Inferior parietal cortex (tissue), 1 donor: ENCODE data around the gene PDLIM4.

Experiments used
- DNase-seq: peaks from one replicate; pipeline ENCODE4 v3.0.0-alpha.2; 2016; ENCODE audit errors: extremely low spot score

Gene PDLIM4

DNA sequence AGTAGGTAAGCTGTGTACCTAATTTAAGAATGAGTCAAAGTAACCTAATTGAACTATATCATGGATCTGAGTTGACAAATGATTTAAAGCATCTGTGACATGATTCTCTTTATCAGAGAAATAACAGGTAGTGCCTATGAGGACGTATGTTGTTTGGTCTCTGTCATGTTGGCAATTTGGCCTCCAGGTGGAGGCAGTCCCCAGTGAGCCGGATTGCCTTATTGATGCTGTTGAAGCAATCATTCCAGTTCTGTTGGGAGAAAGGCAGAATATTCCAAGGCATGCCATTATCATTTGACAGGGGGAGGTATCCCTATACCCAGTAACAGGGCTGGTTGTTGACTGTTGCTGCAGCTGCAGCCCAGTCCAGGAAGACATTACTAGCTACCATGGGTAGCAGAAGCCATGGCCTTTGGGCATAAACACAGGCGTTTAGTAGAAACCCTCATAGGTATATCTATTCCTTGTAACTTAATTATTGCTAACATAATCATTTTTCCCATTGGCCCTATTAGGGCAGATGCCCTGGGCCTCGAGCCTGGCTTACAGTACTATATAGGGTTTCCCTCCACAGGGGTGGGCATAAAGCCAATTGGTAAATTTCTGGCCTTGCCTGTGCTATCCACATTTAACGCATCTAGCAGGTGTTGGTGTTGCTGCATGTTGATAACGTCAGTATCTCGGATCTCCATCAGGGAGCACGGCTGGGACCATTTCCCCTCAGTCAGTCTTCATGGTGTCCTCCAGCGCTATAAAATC, 24.5 kb downstream of the PDLIM4 start:
- DNase-seq: no peak

DNA sequence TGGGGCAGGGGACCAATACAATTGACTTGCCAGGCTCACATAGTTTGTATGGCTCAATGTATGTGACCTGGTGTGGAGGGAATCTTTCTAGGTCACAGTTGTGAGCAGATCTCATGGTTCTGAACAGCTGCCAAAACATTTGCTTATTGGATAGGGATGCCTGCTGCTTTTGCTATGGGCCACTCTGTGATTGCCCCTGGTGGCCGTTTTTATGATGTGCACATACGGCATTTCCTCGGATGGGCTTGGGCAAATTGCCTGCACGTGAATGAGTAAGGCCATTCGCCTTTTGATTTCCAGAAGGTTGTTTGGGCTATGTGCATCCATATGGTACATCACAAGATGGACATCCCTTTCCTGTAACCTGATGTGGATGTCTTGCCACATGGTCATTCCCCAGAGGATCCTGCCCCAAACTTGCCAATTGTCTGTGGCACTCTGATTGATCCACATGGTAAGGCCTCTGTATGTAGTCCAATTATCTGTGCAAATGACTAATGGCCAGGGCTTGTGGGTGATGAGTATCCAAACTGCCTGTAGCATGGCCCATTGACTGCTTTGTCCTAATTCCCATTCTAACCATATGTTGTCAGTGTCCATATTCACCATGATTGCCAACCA, 26.0 kb downstream of the PDLIM4 start:
- DNase-seq: no peak

DNA sequence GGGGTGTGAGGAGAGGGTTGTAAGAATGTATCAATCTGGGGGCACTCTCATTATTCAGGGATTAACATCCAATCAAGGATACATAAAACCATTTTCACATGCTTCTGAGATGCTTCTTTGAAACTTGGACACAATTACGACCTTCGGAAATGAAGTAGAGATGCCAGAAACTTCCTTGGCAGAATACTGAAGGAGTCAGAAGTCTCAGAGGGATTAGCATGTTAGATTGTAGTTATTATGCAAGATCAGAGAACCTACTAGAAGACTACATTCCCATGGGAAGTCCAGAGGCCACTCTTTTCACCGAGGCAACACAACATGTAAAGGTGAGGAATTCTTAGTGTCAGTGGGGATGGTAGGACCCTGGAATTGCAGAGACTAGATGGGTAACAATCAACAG, 31.6 kb downstream of the PDLIM4 start:
- no peak for DNase-seq

DNA sequence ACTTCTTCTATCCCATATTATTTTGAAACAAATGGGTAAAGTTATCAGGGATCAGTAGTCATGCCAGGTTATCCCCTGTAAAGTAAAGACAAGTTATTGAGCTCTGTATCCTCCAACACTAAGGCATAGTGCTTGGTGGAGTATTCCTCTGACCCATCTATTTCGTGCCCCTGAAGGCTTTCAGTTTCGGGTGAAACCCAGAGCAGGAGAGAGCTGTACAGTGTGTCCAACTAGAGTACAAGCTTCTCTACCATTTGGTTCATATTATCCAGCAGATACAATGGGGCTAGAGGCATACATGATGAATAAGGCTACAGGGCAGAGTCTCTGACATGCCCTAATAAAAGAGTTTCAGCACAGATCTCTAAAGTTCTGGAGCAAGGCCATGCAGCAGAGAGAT, 33.5 kb downstream of the PDLIM4 start:
- DNase-seq: no peak

DNA sequence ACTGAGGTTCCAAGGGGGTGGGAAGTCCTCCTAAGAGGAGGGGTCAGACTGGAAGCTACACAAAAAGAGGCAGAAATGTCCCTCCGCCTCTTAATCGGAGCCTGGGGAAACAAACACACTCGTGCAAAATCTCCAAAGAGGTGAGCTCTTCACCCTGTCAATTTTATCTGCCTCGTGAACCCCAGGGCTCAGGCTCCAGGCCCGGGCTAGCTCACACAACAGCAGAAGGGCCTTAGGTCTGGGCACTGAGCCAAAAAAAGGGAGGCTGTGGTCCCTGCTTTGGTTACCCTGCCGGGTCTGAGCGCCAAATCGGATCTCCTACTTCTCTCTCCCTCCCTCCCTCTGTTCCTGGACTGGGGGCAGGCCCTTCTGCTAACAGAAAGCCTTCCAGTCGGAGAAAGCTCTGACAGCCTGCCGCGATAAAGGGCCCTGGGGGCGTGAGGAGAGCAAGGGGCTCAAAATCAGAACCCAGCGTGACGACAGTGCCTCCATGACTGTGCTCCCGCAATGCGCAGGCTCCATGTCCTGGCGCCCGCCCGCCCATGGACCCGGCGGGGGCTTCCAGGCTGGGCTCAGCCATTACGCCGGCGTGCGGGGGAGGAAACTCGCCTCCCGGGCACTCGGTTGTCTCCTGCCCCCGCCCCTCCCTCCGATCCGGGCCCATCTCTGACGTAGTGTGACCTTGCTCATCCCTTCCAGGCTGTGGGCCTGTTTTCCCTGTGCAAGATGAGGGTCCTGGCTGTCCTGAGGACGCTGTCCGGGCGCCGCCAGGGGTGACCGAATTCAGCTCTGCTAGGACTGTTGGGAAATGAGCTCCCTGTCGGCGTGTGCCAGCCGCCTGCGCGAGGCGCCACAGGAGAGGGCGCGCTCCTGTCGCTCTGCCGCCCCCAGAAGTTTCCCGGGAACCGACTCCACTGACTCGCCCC, 35.8 kb downstream of the PDLIM4 start:
- peak; percentile 76 for DNase-seq

DNA sequence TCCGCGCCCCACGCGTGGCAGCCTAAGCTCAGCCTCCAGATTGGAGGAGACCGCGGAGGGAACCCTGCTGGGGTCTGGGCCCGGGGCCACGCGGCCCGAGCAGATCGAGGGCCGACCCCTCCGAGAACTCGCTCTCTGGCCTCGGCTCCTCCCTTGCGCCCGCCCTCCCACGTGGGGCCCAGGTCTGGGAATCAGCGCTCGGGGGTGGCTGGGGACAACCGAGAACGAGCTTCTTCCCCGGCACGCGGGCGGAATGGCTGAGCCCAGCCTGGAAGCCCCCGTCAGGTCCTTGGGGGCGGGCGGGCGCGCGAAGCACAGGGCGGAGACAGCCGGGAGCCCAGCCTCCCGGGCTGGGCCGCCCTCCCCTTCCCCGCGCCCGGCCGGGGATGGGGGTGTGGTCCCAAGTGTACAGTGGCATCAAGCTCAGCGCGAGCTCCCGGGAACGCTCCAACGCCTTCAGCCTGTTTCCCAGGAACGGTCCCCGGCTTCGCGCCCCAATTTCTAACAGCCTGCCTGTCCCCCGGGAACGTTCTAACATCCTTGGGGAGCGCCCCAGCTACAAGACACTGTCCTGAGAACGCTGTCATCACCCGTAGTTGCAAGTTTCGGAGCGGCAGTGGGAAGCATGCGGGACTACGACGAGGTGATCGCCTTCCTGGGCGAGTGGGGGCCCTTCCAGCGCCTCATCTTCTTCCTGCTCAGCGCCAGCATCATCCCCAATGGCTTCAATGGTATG, 36.7 kb downstream of the PDLIM4 start, which contains the start of gene SLC22A4:
SLC22A4 (plus strand) TSS at position 403 of the 736 bp plus-strand sequence; CDS start at position 626, 223 bp downstream.
- peak; percentile 82 for DNase-seq

DNA sequence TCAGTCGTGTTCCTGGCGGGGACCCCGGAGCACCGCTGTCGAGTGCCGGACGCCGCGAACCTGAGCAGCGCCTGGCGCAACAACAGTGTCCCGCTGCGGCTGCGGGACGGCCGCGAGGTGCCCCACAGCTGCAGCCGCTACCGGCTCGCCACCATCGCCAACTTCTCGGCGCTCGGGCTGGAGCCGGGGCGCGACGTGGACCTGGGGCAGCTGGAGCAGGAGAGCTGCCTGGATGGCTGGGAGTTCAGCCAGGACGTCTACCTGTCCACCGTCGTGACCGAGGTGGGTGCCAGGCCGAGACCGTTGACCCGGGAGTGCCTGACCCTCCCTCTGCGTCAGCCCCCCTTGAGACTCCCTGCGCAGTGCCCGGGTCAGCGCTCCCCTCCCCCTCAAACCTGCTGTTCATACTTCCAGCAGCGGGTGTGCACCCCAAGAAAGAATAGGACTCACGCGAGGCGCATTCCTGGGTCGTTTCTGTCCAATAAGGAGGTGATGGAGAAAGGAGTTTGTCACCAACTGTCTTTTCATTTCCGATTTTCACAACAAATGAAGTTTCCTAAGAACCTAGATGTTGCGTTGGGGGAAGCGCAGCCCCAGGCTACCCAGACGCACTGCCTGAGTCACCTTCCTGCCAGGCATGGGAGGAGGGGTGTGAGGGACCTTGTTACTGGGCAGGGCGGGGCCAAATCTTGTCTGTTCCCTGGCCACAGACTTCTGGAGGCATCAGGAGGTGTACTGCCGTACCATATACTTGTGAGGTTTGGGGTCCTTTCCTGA, 37.4 kb downstream of the PDLIM4 start:
- no peak for DNase-seq

DNA sequence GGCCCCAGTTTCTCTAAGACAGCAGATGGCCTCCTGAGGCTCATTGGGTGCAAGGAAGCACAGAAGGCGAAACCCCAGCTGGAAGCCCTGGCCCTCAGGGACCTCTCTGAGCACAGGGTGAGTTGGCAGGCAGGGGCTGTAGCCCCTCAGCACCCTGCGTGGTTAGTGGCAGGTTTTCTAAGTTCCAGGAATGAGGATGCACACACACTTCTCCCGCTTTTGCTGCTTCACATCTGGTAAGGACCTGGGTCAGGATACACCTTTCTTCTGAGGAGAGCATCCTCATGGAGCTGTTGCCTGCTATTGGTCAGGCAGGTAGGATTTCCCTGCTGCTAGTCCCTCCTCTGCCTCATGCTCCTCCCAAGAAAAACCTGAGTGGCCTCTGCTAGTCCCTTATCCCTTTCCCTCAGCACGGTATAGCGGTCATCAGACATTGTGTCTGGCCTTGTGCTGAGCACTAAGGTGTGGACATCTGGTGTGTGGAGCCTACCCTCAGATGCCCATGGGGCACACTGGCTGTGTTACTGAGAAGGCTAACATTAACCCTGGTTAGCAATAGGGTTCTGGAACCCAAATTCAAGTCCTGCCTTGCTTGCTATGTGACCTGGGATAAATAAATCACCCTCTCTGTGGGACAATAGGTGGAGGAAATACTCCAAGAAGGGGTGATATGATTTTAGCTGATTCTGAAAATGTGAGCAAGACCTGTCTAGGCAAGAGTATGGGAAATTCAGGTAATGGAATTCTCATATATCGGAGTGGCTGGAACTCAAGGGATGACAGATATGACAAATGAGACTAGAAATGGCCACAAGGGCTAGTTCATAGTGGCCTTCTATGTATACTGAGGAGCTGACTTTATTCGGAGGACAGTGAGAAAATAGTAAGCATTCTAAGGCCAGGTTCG, 38.3 kb downstream of the PDLIM4 start:
- DNase-seq: no peak

DNA sequence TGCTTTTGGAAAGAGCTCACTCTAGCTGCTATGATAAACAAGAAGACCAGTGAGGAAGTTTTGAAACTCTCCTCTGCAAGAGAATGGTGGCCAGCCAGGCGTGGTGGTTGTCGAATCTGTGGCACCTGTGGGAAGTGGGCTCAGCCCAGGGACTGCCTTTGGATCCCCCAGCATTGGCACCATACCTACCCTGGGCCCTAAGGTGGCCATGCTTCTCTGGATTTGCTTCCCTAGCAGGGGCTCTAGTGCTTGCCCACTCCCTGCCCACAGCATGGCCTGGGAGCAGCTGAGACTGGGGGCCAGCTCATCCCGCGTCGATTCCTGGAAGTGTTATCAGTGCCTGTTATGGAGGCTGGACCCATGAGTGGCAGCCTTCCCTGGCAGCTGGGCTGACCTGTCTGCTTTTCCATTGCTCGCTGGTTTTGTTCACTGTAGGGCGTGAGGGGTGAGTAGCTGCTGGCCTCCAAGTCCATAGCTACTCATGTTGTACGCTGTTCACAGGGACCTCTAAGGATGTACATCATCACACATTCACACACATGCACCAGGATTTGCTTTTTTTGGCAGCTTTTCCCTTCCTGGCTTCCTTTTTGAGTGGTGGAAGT, 39.0 kb downstream of the PDLIM4 start:
- DNase-seq: no peak

DNA sequence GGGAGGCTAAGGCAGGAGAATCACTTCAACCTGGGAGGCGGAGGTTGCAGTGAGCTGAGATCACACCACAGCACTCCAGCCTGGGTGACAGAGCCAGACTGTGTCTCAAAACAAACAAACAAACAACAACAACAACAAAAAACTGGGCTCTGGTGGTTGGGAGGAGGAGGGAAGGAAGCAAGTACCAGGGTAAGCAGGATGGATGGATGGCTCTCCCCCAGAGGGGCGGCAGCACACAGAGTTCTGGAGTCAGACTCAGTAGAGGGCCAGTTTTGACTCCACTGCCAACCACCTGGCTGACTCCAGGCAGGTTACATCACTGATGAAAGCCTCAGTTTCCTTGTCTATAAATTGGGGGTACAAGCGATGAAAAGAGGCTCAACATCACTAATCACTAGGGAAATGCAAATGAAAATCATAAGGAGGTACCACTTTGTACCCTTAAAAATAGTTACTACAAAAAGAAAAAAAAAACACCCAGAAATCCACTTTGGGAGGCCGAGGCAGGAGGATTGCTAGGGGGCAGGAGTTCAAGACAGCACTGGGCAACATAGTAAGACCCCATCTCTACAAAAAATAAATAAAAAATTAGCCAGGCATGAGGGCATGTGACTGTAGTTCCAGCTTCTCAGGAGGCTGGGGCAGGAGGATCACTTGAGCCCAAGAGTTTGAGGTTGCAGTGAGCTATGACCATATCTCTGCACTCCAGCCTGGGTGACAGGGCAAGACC, 39.9 kb downstream of the PDLIM4 start:
- DNase-seq: no peak

DNA sequence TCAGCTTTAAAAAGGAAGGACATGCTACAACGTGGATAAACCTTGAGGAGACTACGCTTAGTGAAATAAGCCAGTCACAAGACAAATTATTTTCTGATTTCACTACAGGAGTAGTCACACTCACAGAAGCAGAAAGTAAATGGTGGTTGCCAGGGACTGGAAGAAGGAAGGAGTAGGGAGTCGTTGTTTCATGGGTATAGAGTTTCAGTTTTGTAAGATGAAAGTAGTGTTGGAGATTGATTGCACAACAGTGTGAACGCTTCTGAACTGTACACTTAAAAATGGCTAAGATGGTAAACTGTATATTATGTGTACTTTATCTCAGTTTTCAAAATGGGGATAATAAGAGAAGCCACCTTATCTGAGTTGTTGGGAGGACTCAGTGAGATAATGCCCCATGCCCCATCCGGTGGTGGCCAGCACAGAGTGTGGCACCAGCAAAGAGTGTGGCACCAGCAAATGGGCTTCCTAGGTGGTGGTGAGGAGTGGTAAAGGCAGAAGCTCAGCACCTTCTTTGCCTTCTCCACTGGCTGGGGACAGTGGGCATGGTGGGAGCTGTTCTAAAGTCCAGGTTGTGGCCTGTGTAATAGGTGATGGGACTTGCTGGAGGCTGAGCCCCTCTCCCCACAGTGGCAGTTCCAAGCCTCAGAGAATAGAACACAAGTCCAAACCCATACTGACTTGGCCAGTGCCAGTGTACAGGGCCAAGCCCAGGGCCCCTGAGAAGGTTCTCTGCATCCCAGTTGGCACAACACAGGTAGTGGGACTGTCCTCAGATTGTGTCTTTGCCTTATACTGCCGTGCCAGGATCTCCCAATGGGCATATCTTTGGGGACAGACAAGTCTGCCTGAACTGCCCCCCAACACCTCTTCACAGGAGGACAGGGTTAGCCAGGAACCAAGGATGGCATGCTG, 41.1 kb downstream of the PDLIM4 start:
- no peak for DNase-seq

DNA sequence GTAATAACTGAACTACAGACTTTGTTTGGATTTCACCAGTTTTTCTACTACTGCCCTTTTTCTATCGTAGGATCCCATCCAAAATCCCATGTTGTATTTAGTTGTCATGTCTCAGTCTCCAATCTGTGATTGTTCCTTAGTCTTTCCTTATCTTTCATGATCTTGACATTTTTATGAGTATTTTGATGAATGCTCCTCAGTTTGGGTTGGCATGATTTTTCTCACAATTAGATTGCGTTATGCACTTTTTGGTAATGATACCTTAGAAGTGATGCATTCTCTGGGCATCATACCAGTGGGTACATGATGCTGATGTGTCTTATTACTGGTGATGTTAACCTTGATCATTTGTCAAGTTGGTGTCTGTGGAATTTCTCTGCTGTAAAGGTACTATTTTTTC, 42.4 kb downstream of the PDLIM4 start:
- DNase-seq: no peak

DNA sequence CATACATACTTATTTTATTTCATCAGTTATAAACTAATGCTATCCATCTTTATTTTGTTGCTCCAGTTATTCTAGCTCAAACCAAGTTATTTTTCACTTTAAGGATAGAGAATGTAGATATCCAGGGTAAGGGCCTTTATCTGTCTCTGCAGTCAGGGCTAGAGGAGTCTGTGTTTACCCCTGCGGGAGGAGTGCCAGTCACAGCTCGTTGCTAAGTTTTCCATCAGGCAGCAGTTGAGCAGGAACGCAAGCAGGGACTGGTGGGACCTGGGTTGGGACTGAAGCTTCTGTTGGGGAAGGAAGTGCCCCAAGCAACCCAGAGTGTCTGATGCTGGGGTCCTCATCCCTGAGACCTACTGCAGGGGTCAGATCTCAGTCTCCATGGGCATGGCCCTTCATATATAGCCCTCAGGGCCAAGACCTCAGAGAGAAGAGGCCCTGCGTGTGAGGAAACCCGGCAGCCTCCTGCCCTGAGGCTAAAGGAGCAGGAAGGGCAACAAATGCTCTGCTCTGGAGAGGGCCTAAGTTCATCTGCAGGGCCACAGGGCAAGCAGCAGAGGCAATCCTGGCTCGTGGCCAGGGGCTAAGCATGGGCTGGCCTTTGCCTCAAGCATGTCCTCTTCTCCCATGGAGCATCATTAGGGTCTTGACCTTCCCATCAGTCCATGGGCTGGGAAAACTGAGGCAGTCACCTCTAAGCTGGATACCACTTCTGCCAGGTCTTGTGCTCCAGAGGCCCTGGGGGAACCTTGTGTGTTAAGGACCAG, 43.3 kb downstream of the PDLIM4 start:
- no peak for DNase-seq

DNA sequence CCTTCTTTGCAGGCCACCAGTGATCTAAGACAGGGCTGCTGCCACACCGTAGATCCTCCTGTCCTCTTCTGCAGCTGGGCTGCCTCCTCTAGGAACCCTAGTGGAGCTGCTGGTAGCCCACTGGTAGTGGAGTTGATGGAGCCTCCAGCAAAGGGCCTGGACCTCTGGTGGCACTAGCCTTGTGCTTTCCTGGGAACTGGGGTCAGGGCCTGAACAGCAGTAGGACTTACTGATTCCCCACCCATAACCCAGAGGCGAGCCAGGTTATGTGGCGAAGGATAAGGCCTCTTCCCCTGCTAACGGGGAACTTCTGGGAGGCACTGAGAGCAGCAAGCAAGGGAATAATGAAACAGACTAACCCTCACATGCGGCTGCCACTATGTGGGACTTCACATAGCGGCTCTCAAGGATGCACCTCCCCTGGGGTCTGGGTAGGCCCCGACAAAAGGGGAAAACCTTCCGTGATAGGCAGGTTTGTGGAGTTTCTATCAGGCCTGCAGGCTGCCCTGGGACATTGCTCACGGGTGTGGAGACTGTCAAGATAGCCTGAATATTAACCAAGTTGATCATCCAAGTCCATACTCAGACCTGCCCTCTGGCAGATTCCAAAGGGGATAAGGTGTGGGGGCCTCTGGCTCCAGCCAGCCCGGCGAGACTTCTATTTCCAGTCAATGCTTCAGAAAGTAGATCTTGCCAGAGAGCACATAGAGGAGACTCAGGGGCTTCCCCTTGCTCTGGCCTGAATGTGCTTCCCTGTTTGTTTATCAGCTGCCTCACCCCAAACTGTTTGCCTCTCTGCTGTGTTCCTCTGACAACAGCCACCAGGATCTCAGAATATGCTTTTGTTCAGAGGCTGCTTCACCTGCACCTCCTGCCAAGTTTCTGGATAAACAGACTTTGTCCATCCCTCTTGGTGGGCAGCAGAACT, 44.1 kb downstream of the PDLIM4 start:
- no peak for DNase-seq

DNA sequence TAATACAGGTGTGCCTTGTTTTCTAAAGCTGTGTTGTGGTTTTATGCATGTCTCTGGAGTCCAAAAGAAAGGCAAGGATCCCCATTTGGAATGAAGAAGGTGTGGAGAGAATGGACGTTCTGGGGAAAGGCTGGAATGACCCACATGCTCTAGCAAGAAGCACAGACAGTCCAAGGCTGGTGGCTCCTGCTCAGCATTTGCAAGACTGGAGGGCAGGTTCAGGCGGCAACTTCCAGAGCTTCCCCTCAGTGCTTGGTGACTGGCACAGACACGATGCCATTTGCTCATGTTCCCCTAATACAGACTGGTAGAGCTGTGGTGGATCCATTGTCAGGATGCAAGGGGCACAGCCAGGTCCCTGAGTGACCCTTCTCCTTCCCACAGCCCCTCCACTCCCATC, 44.9 kb downstream of the PDLIM4 start:
- no peak for DNase-seq

DNA sequence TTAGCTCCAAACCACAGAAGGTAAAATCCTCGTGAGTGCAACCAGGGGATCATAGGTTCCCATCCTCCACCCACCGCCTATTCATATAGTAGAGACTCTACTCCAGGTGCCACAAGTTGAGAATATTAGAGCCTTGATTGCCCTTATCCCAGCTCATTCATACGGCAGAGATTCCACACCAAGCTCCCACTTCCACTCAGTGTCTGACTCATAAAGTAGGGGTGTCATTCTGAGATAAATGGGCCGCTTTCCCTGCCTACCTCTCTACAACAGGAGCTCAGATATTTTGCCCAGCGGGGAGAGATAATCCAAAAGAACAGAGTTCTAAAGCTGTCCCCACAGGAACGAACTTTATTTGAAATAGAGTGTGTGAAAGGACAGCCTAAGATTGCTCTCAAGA, 46.1 kb downstream of the PDLIM4 start:
- DNase-seq: no peak
